Hepatocyte (in vitro differentiated cells): ENCODE measurements around the gene SLC23A3. TPM values are rescaled to one million over a fixed set of nuclear protein-coding genes. Genes with fewer than 3 reads are reported as not detected.

Source experiments
- DNase-seq: peaks from one replicate; pipeline ENCODE4 v3.0.0-alpha.2; 2016; ENCODE audit warnings: low spot score
- H2AFZ ChIP-seq: fragments of 200-600 bp; sonication (generic); 2 replicates; pipeline ENCODE4 v1.6.0; 2016; ENCODE audit warnings: antibody characterized with exemption, mild to moderate bottlenecking
- H3K27ac ChIP-seq: fragments of 200-600 bp; sonication (generic); 2 replicates; pipeline ENCODE4 v1.5.1; 2016; ENCODE audit warnings: mild to moderate bottlenecking
- H3K27me3 ChIP-seq: fragments of 200-600 bp; sonication (generic); 2 replicates; pipeline ENCODE4 v1.6.1; 2016
- H3K36me3 ChIP-seq: fragments of 200-600 bp; sonication (generic); replicated peaks from 2 replicates; pipeline ENCODE4 v1.5.1; 2016; ENCODE audit warnings: low read depth; ENCODE audit not compliant: insufficient read depth
- H3K4me1 ChIP-seq: fragments of 200-600 bp; sonication (generic); 2 replicates; pipeline ENCODE4 v1.5.1; 2016; ENCODE audit warnings: mild to moderate bottlenecking, moderate library complexity; ENCODE audit not compliant: insufficient read depth
- H3K4me2 ChIP-seq: fragments of 200-600 bp; sonication (generic); 2 replicates; pipeline ENCODE4 v1.6.0; 2016
- H3K4me3 ChIP-seq: fragments of 200-600 bp; sonication (generic); 2 replicates; pipeline ENCODE4 v1.5.1; 2016; ENCODE audit warnings: mild to moderate bottlenecking
- H3K79me2 ChIP-seq: fragments of 200-600 bp; sonication (generic); 2 replicates; pipeline ENCODE4 v1.6.0; 2017; ENCODE audit warnings: mild to moderate bottlenecking
- H3K9me2 ChIP-seq: fragments of 200-600 bp; sonication (generic); replicated peaks from 2 replicates; pipeline ENCODE4 v1.6.0; 2017; ENCODE audit warnings: mild to moderate bottlenecking; ENCODE audit not compliant: insufficient read depth
- H3K9me3 ChIP-seq: fragments of 200-600 bp; sonication (generic); 2 replicates; pipeline ENCODE4 v1.5.1; 2016; ENCODE audit warnings: low read depth, mild to moderate bottlenecking
- H4K20me1 ChIP-seq: fragments of 200-600 bp; sonication (generic); 2 replicates; pipeline ENCODE4 v1.6.0; 2016; ENCODE audit warnings: mild to moderate bottlenecking; ENCODE audit not compliant: insufficient read depth, poor library complexity, severe bottlenecking
- CTCF ChIP-seq: fragments of 200-600 bp; sonication (generic); IDR thresholded peaks from 2 replicates; pipeline ENCODE4 v1.5.1; 2016; ENCODE audit warnings: antibody characterized with exemption, mild to moderate bottlenecking; ENCODE audit not compliant: poor library complexity
- EZH2 ChIP-seq: fragments of 200-600 bp; sonication (generic); IDR thresholded peaks from 2 replicates; pipeline ENCODE4 v1.6.1; 2016; ENCODE audit warnings: antibody characterized with exemption, mild to moderate bottlenecking, borderline replicate concordance
- EZH2phosphoT487 ChIP-seq: fragments of 200-600 bp; sonication (generic); IDR thresholded peaks from one replicate; pipeline ENCODE4 v1.6.1; 2018; ENCODE audit warnings: antibody characterized with exemption, mild to moderate bottlenecking, low read depth, moderate library complexity; ENCODE audit not compliant: unreplicated experiment, severe bottlenecking
- WGBS: methylation state at CpG from one replicate; pipeline ENCODE4 v1.1.6; 2016; ENCODE audit warnings: low lambda C conversion rate; ENCODE audit errors: missing lambda C conversion rate; 5-methylcytosine and 5-hydroxymethylcytosine counted together
- polyA plus RNA-seq: library from polyadenylated mRNA; unstranded; fragments of >200 nt; fragmentation: Nextera tagmentation; extraction: Ambion mirVana; gene quantifications from 2 replicates; pipeline ENCODE4 v1.2.1, GENCODE V29; 2016
- total RNA-seq: library from RNA; depleted of rRNA; stranded (reverse); fragments of >200 nt; gene quantifications from 2 replicates; pipeline ENCODE4 v1.2.3, GENCODE V29; 2014

The SLC23A3 gene
- total and polyA plus RNA-seq, 2 experiments from 2014 or later, result 0.80 to 1.5 TPM

GRCh38 chr2:219216535-219216915 is 46.7 kb upstream of the SLC23A3 start:
- H3K27ac ChIP-seq, result no peak overlapping the region
- TF ChIP-seq EZH2phosphoT487, result no peak
- no peak for TF ChIP-seq CTCF
- no peak for TF ChIP-seq EZH2
- H3K4me2 ChIP-seq, result no peak overlapping the region
- no peaks in the 10 kb centered on the region for H3K9me3 ChIP-seq
- DNase-seq, result no peak
- H3K4me3 ChIP-seq, result no peak overlapping the region
- H4K20me1 ChIP-seq, result no peaks in the 10 kb centered on the region
- no peak overlapping the region for H2AFZ ChIP-seq
- H3K36me3 ChIP-seq, result no peaks in the 10 kb centered on the region
- H3K9me2 ChIP-seq, result no peaks in the 10 kb centered on the region
- 86% methylated on average over 6 of the region's 6 CpGs for WGBS
- peaks cover 13% of the 10 kb centered on the region for H3K79me2 ChIP-seq
- peaks cover 10% of the 10 kb centered on the region for H3K4me1 ChIP-seq
- H3K27me3 ChIP-seq, result no peaks in the 10 kb centered on the region

GRCh38 chr2:219215871-219216534 is 46.2 kb upstream of the SLC23A3 start:
- Histone ChIP-seq H3K36me3 (no peaks in the 10 kb centered on the region), H3K4me2 (no peak overlapping the region), H4K20me1 (no peaks in the 10 kb centered on the region), H2AFZ (no peak overlapping the region), H3K4me1 (peaks cover 10% of the 10 kb centered on the region), H3K27ac (no peak overlapping the region), H3K79me2 (peaks cover 13% of the 10 kb centered on the region), H3K9me2 (no peaks in the 10 kb centered on the region), H3K27me3 (no peaks in the 10 kb centered on the region), H3K4me3 (no peak overlapping the region), H3K9me3 (no peaks in the 10 kb centered on the region)
- WGBS, result 97% methylated on average over 24 of the region's 27 CpGs
- TF ChIP-seq CTCF (no peak), EZH2 (no peak), EZH2phosphoT487 (no peak)
- no peak for DNase-seq

- no peak overlapping the region for H3K4me3 ChIP-seq
- H3K27ac ChIP-seq, result no peak overlapping the region
- H3K79me2 ChIP-seq, result peaks cover 13% of the 10 kb centered on the region
- no peaks in the 10 kb centered on the region for H4K20me1 ChIP-seq
- H3K27me3 ChIP-seq, result no peaks in the 10 kb centered on the region
- no peaks in the 10 kb centered on the region for H3K36me3 ChIP-seq
- no peaks in the 10 kb centered on the region for H3K9me2 ChIP-seq
- no peak for TF ChIP-seq CTCF
- no peak for TF ChIP-seq EZH2
- TF ChIP-seq EZH2phosphoT487, result no peak
- no peak for DNase-seq
- WGBS, result 93% methylated on average over 6 of the region's 6 CpGs
- no peak overlapping the region for H3K4me2 ChIP-seq
- peaks cover 10% of the 10 kb centered on the region for H3K4me1 ChIP-seq
- no peak overlapping the region for H2AFZ ChIP-seq
- no peaks in the 10 kb centered on the region for H3K9me3 ChIP-seq
These were observed 45.0 kb upstream of the SLC23A3 start for GRCh38 chr2:219214786-219215185.
